NB4 (cell line): Measurements from ENCODE around the gene DDX46.

ENCODE experiments used
- POLR2A ChIP-seq: IDR thresholded peaks from 2 replicates; pipeline ENCODE4 v1.6.1; 2011; ENCODE audit warnings: mild to moderate bottlenecking; ENCODE audit not compliant: insufficient read length; ENCODE audit errors: extremely low read depth
- TF ChIP-seq, protein P1 (sequence below): IDR thresholded peaks from one replicate; pipeline ENCODE4 v1.5.1; 2012; ENCODE audit warnings: low read depth, low read length

DNA sequence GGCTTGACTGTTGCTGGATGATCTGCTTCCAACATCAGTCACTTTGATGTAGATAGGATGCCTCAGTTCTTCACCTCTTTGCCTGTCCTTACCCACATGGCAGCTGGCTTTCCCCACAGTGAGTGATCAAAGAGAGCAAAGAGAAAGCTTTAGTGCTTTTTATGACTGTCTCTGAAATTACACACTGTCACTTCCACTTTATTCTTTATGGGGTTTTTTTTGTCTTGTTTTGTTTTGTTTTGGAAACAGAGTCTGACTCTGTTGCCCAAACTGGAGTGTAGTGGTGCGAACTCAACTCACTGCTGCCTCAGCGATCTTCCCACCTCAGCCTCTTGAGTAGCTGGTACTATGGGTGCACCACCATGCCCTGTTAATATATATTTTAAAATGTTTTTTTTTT lies 54.8 kb downstream of the DDX46 start:
- no peak for TF ChIP-seq POLR2A
- TF ChIP-seq, protein P1, sequence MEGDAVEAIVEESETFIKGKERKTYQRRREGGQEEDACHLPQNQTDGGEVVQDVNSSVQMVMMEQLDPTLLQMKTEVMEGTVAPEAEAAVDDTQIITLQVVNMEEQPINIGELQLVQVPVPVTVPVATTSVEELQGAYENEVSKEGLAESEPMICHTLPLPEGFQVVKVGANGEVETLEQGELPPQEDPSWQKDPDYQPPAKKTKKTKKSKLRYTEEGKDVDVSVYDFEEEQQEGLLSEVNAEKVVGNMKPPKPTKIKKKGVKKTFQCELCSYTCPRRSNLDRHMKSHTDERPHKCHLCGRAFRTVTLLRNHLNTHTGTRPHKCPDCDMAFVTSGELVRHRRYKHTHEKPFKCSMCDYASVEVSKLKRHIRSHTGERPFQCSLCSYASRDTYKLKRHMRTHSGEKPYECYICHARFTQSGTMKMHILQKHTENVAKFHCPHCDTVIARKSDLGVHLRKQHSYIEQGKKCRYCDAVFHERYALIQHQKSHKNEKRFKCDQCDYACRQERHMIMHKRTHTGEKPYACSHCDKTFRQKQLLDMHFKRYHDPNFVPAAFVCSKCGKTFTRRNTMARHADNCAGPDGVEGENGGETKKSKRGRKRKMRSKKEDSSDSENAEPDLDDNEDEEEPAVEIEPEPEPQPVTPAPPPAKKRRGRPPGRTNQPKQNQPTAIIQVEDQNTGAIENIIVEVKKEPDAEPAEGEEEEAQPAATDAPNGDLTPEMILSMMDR = no peak
